OCI-LY1 (cell line): ENCODE measurements around the gene BTBD9.

Source experiments
- H2AFZ ChIP-seq: fragments of 200-600 bp; sonication (generic), shearing (Covaris generic); 2 replicates; pipeline ENCODE4 v1.6.0; 2014; ENCODE audit warnings: antibody characterized with exemption, mild to moderate bottlenecking, low read length
- H3F3A ChIP-seq: fragments of 200-600 bp; sonication (generic), shearing (Covaris generic); 2 replicates; pipeline ENCODE4 v1.6.0; 2014; ENCODE audit warnings: mild to moderate bottlenecking, antibody characterized with exemption, low read length, moderate library complexity; ENCODE audit not compliant: insufficient read depth
- H3K27ac ChIP-seq: fragments of 200-600 bp; sonication (generic); 2 replicates; pipeline ENCODE4 v1.5.1; 2014; ENCODE audit warnings: low read length, mixed run types, mild to moderate bottlenecking, low read depth; ENCODE audit not compliant: poor library complexity, severe bottlenecking
- H3K27me3 ChIP-seq: fragments of 200-600 bp; sonication (generic); 2 replicates; pipeline ENCODE4 v1.6.0; 2014; ENCODE audit warnings: antibody characterized with exemption, mild to moderate bottlenecking, low read length, moderate library complexity; ENCODE audit not compliant: insufficient read depth
- H3K36me3 ChIP-seq: fragments of 200-600 bp; sonication (generic); 2 replicates; pipeline ENCODE4 v1.6.1; 2014; ENCODE audit warnings: mild to moderate bottlenecking, antibody characterized with exemption, low read length, moderate library complexity, mixed read lengths; ENCODE audit not compliant: insufficient read depth
- H3K4me1 ChIP-seq: fragments of 200-600 bp; sonication (generic); 2 replicates; pipeline ENCODE4 v1.5.1; 2014; ENCODE audit warnings: mild to moderate bottlenecking, low read length, moderate library complexity; ENCODE audit not compliant: insufficient read depth, severe bottlenecking
- H3K4me2 ChIP-seq: fragments of 200-600 bp; sonication (generic), shearing (Covaris generic); 2 replicates; pipeline ENCODE4 v1.6.1; 2014; ENCODE audit warnings: low read length
- H3K4me3 ChIP-seq: fragments of 200-600 bp; sonication (generic); 2 replicates; pipeline ENCODE4 v1.5.1; 2014; ENCODE audit warnings: low read length, low read depth, mild to moderate bottlenecking, mixed read lengths; ENCODE audit not compliant: poor library complexity, severe bottlenecking
- H3K79me2 ChIP-seq: fragments of 200-600 bp; shearing (Covaris generic); 2 replicates; pipeline ENCODE4 v1.6.1; 2016; ENCODE audit warnings: mixed run types, low read length, mixed read lengths; ENCODE audit not compliant: insufficient read depth
- H3K9ac ChIP-seq: fragments of 200-600 bp; sonication (generic), shearing (Covaris generic); 2 replicates; pipeline ENCODE4 v1.6.1; 2014; ENCODE audit warnings: mild to moderate bottlenecking, low read length, mixed read lengths
- H3K9me2 ChIP-seq: fragments of 200-600 bp; sonication (generic), shearing (Covaris generic); 2 replicates; pipeline ENCODE4 v1.6.1; 2014; ENCODE audit warnings: low read depth, mild to moderate bottlenecking, low read length, mixed read lengths
- H3K9me3 ChIP-seq: fragments of 200-600 bp; shearing (Covaris generic); 2 replicates; pipeline ENCODE4 v1.6.1; 2014; ENCODE audit warnings: low read length, mixed read lengths
- H4K20me1 ChIP-seq: fragments of 200-600 bp; sonication (generic), shearing (Covaris generic); 2 replicates; pipeline ENCODE4 v1.6.0; 2016; ENCODE audit warnings: mild to moderate bottlenecking, low read length; ENCODE audit not compliant: insufficient read depth
- EZH2 ChIP-seq: fragments of 200-600 bp; sonication (generic), shearing (Covaris generic); IDR thresholded peaks from 2 replicates; pipeline ENCODE4 v1.8.0; 2017; ENCODE audit warnings: borderline replicate concordance, mixed run types, mild to moderate bottlenecking, antibody characterized with exemption, low read length, moderate library complexity, mixed read lengths
- TF ChIP-seq, protein P1 (sequence below): fragments of 200-600 bp; sonication (generic), shearing (Covaris generic); IDR thresholded peaks from 2 replicates; pipeline ENCODE4 v1.5.1; 2017; ENCODE audit warnings: mild to moderate bottlenecking, antibody characterized with exemption, low read length, moderate library complexity, mixed read lengths

BTBD9 gene

GRCh38 chr6:38387461-38387860 is 252.3 kb downstream of the BTBD9 start:
- Histone ChIP-seq H3K27ac (no peak overlapping the region), H3K9ac (no peak overlapping the region), H3K79me2 (no peaks in the 10 kb centered on the region), H4K20me1 (no peaks in the 10 kb centered on the region), H3K4me3 (no peak overlapping the region), H2AFZ (no peak overlapping the region), H3K9me3 (no peaks in the 10 kb centered on the region), H3K27me3 (no peaks in the 10 kb centered on the region), H3K9me2 (no peaks in the 10 kb centered on the region), H3K36me3 (no peaks in the 10 kb centered on the region), H3K4me2 (no peak overlapping the region), H3F3A (no peaks in the 10 kb centered on the region), H3K4me1 (no peaks in the 10 kb centered on the region)
- TF ChIP-seq EZH2 = no peak
- TF ChIP-seq, protein P1, sequence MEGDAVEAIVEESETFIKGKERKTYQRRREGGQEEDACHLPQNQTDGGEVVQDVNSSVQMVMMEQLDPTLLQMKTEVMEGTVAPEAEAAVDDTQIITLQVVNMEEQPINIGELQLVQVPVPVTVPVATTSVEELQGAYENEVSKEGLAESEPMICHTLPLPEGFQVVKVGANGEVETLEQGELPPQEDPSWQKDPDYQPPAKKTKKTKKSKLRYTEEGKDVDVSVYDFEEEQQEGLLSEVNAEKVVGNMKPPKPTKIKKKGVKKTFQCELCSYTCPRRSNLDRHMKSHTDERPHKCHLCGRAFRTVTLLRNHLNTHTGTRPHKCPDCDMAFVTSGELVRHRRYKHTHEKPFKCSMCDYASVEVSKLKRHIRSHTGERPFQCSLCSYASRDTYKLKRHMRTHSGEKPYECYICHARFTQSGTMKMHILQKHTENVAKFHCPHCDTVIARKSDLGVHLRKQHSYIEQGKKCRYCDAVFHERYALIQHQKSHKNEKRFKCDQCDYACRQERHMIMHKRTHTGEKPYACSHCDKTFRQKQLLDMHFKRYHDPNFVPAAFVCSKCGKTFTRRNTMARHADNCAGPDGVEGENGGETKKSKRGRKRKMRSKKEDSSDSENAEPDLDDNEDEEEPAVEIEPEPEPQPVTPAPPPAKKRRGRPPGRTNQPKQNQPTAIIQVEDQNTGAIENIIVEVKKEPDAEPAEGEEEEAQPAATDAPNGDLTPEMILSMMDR = no peak

GRCh38 chr6:38378801-38379200 is 260.9 kb downstream of the BTBD9 start:
- no peak for TF ChIP-seq EZH2
- TF ChIP-seq, protein P1 = no peak
- no peak overlapping the region for H3K4me3 ChIP-seq
- H3K36me3 ChIP-seq = no peaks in the 10 kb centered on the region

DNA sequence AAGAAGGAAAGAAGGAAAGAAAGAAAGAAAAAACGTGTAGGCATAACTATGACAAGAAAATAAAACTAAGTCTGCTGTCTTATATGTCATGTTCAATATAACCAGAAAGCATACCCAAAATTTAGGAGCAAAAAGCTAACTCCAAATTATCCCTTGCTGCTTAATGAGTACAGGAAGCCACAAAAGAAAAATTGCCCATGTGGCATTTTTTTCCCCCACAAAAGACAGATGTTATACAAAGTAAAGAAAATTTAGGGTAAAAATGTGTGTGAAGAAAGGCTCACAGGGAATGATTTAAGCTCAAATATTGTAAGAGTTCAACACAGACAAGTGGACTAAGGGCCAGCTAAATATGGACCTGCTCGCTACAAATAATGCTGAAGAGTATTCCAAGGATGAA is 263.8 kb downstream of the BTBD9 start:
- H3K27ac ChIP-seq = no peak overlapping the region
- H3K4me2 ChIP-seq = no peak overlapping the region
- H3K27me3 ChIP-seq = no peaks in the 10 kb centered on the region
- H2AFZ ChIP-seq = no peak overlapping the region
- no peaks in the 10 kb centered on the region for H3K36me3 ChIP-seq
- H4K20me1 ChIP-seq = no peaks in the 10 kb centered on the region
- no peaks in the 10 kb centered on the region for H3K9me3 ChIP-seq
- no peaks in the 10 kb centered on the region for H3K79me2 ChIP-seq
- TF ChIP-seq, protein P1 = no peak
- TF ChIP-seq EZH2 = no peak
- H3K4me3 ChIP-seq = no peak overlapping the region
- H3K4me1 ChIP-seq = no peaks in the 10 kb centered on the region
- H3K9ac ChIP-seq = no peak overlapping the region
- no peaks in the 10 kb centered on the region for H3K9me2 ChIP-seq
- H3F3A ChIP-seq = no peaks in the 10 kb centered on the region

More at GRCh38 chr6:38378801-38379200, 260.9 kb downstream of the BTBD9 start:
- Histone ChIP-seq H3K27ac (no peak overlapping the region), H4K20me1 (no peaks in the 10 kb centered on the region), H3F3A (no peaks in the 10 kb centered on the region), H3K27me3 (no peaks in the 10 kb centered on the region), H3K9ac (no peak overlapping the region), H3K4me2 (no peak overlapping the region), H3K79me2 (no peaks in the 10 kb centered on the region), H3K9me3 (no peaks in the 10 kb centered on the region), H3K4me1 (no peaks in the 10 kb centered on the region), H2AFZ (no peak overlapping the region), H3K9me2 (no peaks in the 10 kb centered on the region)
